ENCODE measurements around the gene THUMPD3.

The THUMPD3 gene

GRCh38 chr3:9397332-9397905, 34.6 kb downstream of the THUMPD3 start, which contains the start of gene SETD5:
SETD5 (plus strand) TSS chr3:9397615; CDS start chr3:9428939, 31,324 bp downstream.
- DNase-seq (ENCODE audit: low read depth), result peak; percentile 99

GRCh38 chr3:9397906-9398699, 35.2 kb downstream of the THUMPD3 start:
- DNase-seq (ENCODE audit: low read depth), result no peak

DNA sequence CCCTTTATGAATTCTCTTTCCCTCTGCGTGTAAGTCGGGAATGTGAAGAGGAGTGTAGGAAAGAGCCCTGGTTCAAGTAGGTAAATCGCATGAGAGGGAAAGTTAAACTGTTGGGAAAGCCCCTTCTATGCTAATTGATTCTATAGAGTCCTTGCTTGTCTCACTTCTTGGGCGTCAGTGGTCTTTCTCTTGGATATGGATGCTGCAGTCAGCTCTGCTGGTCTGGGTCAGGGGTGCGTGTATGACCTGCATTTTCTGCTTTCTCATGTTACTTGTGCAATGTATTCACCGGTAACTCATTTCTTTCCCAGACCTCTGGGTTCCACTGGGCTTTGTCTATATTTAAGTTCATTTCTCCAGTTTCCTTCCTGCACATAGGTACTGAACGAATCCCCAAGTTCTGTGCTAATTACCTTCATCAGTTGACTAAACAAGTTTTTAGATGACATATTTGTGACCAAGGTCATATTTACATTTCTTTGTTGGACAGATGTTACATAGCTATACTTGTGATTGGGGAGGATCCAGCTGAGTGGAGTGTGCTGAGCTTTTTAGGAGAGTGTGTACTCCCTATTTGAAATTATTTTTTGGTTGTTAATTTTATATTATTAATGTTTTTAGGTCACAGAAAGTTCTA, 36.0 kb downstream of the THUMPD3 start:
- no peak for DNase-seq (ENCODE audit: low read depth)

GRCh38 chr3:9399337-9399703, 36.5 kb downstream of the THUMPD3 start:
- no peak for DNase-seq (ENCODE audit: low read depth)

- no peak for DNase-seq (ENCODE audit: low read depth)
These were observed 36.9 kb downstream of the THUMPD3 start for GRCh38 chr3:9399746-9400145.

DNA sequence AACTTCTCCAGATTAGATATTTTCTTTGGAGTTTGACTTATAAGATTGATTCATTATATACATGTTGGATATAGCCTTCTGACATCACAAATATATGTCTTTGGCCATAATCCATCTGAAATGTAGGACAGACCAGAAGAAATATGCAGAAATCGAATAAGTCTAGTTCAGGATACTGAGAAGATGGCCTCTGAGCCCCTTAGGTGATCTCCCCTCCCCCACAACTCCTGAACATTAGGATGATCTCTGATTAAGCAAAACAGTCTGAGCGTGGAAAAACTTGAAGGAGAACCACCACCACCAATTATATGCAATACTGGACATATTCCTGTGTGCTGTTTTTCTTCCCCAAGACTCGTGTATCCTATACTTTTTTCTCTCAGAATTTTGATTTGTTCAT, 37.8 kb downstream of the THUMPD3 start:
- no peak for DNase-seq (ENCODE audit: low read depth)

GRCh38 chr3:9401986-9402385, 39.1 kb downstream of the THUMPD3 start:
- no peak for DNase-seq (ENCODE audit: low read depth)

DNA sequence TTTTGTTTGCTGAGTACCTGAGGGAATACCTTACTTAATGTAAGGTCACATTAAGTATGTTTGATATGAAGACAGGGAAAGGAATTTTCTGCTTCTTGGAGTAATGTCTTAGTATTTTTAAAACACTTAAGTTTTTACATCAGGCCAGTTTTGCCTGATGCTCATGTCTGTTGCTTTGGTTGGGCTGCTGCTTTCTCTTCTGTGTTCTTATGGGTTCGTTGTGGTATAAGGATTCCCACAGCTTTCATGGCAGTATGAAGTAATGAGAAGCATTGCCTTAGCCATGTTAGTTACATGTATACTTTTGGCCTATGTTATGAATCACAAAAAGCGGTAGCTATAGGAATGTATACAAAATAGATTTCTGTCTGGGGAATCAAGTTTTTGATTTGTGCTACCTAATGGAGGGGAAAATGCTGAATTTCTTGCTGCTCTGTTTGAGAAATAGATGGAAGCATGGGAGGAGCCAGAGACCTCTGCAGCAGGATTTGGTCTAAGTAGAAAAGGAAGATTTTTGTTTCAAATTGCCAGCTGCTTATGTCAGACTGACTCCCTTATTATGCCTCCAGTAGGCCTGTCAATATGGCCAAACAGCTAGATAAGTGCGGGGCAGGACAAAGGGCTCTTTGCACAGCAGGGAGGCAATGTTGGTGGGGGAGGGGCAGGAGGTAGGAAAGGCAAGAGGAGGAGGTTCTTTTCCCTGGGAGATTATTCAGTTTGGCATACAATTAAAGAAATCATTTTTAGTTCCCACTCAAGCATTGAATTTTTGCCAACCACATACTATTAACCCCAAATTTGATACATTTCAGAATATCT, 39.8 kb downstream of the THUMPD3 start:
- no peak for DNase-seq (ENCODE audit: low read depth)

DNA sequence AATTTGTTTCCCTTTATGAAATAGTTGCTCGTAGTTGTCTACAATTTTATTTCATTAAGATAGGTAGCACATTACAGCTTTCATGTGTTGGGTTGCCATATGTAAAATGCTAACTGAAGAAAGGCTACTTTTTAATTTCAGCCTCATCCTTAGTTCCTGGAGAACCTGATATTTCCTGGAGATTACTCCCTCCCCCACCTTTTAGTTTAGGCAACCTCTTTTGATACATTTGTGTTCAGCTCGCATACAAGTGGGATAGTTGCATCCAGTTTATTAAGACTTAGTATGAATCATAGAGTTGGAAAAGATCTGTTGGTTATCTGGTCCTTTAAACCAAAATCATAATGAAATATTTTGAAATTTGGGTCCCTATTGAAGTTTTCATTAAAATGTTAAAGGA, 40.6 kb downstream of the THUMPD3 start:
- DNase-seq (ENCODE audit: low read depth), result no peak

DNA sequence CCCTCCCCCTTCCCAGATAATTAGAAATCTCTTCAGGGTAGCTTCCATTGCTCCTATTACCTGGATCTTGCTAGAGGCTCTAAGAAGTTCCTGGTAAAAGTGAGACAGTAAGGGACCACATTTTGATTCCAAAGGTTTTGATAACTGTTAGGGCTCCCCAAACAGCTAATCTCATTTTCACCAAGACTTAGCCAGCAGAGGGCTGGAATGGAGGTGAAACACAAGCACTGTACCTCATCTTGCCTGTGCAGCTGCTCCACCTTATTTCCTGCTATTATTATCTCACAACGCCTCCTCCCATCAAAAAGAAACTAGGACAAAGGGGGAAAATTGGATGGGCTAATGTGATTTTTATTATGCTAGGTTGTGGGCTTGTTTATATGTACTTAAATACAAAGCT, 41.8 kb downstream of the THUMPD3 start:
- no peak for DNase-seq (ENCODE audit: low read depth)

DNA sequence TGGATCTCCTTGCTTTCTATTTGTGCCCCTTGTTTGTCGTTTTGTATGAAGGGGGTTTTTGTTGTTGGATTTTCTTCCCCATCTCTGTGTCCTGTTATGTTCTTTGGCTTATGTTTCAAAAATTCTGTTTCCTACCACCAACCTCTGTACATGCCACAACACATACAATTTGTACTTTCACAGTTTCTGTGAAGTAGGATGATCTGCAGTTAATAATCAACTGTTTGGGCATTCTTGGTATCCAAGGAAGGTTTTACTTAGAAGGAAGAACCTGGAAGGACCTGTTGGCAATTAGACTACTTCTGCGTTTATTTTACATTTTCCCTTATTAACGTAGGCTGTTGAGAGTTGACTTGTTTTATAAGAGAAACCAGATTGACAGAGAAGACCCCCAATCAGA, 42.9 kb downstream of the THUMPD3 start:
- no peak for DNase-seq (ENCODE audit: low read depth)

GRCh38 chr3:9406856-9407626, 44.2 kb downstream of the THUMPD3 start:
- no peak for DNase-seq (ENCODE audit: low read depth)

- no peak for DNase-seq (ENCODE audit: low read depth)
These were observed 45.2 kb downstream of the THUMPD3 start for GRCh38 chr3:9408061-9408460.

DNA sequence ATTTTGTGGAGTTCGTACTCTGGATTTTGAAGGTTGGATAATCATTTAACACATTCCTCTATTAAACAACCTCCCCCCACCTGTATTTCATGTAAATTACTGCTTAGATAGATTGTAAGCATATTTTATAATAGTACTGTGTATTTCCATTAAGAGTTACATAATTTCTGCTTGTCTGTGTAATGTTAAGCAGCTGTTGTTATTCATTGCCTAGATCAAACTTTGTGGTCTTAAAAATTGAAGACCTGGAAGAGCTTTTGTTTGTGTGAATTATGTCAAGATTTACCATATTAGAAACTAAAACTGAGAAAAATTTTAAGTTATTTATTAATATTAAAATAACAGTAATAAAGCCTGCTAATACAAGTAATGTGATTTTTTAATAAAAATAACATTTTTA, 45.7 kb downstream of the THUMPD3 start:
- DNase-seq (ENCODE audit: low read depth), result no peak

DNA sequence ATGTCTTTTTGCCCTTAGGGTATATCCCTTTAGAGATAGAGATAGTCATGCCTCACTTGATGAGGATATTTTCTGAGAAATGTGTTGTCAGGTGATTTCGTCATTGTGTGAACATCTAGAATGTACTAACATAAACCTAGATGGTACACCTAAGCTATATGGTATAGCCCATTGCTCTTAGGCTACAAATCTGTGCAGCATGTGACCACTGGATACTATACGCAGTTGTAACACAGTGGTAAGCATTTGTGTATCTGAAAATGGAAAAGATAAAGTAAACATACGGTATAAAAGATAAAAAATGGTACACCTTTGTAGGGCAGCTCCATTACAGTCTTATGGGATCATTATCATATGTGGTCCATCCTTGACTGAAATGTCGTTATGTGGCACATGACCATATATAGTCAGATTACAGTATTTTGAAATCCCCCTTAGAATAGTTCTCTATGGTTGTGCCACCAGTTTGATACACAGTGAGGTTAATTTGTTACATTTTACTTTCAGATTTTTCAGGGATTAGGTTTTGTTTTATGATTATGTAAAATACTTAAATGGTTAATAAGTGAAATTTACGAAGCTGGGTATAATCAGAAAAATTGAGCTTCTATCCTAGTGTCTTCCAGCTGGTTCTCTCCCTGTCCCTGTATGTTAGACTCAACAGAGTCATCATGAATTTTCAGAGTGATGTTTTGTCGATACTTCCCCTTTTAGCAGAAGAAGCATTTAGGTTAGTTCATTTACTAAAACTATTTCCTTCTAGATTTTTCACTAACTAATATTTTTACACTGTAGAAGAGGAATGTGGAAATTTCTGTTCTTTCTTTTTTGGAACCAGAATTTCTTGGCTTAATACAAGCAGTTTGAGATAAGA, 47.4 kb downstream of the THUMPD3 start:
- DNase-seq (ENCODE audit: low read depth), result no peak

DNA sequence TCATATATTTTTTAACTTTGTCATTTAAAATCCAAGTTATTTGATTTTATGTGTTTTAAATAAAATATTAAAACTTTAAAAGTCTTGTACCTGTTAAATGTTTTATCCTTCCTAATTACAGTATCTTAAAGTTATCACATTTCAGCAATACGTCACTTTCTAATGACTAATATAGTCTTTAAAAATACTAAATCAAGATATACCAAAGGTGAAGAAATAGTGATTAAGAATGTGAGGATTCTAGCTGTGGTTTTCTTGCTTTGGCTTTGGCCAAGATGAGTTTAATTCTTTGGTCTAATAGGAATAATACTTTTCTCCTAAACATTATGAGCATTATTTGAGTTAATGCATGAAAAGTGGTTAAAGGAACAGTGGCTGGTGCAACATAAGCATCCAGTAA, 48.4 kb downstream of the THUMPD3 start:
- no peak for DNase-seq (ENCODE audit: low read depth)

DNA sequence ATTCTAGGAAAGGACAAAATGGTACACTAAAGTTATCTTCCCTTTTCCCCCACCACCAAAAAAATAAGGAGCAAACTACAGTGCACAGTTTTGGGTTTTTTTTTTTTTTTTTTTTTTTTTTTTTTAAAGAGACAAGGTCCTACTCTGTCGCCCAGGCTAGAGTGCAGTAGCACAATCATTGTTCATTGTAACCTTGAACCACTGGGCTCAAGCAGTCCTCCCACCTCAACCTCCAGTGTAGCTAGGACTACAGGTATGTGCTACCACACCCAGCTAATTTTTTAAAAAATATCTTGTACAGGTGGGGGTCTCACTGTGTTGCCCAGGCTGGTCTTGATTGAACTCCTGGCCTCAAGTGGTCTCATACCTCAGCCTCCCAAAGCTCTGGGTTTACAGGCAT, 49.4 kb downstream of the THUMPD3 start:
- DNase-seq (ENCODE audit: low read depth), result no peak

GRCh38 chr3:9414826-9415225, 52.0 kb downstream of the THUMPD3 start:
- no peak for DNase-seq (ENCODE audit: low read depth)

DNA sequence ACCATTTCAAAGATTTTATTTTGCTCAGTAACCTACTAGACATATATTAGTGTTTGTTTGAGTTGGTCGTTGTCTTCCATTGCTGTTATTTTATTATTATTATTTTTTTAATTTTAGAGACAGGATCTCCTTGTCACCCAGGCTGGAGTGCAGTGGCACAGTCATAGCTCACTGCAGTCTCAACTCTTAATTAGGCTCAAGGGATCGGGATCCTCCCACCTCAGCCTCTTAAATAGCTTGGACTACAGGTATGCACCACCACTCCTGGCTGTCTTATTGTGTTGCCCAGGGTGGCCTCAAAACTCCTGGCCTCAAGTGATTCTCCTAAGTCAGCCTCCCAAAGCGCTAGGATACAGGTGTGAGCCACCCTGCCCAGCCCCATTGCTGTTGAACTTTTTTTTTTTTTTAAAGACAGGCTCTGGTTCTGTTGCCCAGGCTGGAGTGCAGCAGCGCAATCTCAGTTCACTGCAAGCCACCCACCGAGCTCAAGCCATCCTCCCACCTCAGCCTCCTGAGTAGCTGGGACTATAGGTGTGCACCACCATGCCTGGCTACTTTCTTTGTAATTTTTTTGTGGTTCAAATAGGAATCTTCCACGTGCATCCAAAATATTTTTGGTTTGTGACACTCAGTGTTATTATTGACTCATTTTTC, 52.8 kb downstream of the THUMPD3 start:
- DNase-seq (ENCODE audit: low read depth), result no peak

DNA sequence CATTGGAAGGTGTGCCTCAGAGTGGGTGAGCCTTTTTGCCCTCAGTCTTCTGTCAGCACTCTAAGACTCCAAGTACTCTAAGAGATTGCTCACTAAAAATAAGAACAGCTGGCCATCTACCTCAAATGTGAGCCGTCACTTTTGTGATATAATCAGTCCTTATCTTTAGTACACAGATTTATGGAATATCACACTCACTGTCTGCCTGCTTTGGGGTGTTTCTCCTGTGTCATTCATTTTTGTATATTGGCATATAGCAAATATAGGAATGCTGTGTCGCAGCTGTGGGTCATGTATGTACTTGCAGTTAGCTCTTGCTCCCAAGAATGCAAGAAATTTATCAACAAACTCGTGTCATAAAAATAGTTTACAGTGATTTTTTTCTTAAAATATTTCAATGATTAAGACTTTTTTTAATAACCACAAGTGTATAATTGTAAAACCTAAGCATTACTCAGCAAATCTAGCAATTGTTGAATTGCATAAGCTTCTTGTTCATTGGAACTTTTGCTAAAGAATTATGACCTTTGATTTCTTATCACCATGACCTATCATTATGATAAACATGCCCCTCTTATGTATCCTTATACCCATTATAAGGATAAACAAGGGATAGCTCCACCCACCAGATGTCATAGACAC, 53.4 kb downstream of the THUMPD3 start:
- DNase-seq (ENCODE audit: low read depth), result no peak

All from stimulated activated CD8-positive, alpha-beta memory T cell treated with anti-CD3 and anti-CD28 coated beads, Interleukin-15, amount 100 ng/mL, for 24 hours (primary cell).